ENCODE measurements around the gene DIRAS1. TPM values are rescaled to one million over a fixed set of nuclear protein-coding genes. Genes with fewer than 3 reads are reported as not detected.
"Not testable (repeated sequence)": the region's sequence is repeated elsewhere in the genome, so short reads cannot be mapped to it uniquely, and the experiment has no call there.

The DIRAS1 gene
- total and polyA plus RNA-seq, 3 donors from 2014 or later = 8.1 to 33.1 (median 22.5) TPM

DNA sequence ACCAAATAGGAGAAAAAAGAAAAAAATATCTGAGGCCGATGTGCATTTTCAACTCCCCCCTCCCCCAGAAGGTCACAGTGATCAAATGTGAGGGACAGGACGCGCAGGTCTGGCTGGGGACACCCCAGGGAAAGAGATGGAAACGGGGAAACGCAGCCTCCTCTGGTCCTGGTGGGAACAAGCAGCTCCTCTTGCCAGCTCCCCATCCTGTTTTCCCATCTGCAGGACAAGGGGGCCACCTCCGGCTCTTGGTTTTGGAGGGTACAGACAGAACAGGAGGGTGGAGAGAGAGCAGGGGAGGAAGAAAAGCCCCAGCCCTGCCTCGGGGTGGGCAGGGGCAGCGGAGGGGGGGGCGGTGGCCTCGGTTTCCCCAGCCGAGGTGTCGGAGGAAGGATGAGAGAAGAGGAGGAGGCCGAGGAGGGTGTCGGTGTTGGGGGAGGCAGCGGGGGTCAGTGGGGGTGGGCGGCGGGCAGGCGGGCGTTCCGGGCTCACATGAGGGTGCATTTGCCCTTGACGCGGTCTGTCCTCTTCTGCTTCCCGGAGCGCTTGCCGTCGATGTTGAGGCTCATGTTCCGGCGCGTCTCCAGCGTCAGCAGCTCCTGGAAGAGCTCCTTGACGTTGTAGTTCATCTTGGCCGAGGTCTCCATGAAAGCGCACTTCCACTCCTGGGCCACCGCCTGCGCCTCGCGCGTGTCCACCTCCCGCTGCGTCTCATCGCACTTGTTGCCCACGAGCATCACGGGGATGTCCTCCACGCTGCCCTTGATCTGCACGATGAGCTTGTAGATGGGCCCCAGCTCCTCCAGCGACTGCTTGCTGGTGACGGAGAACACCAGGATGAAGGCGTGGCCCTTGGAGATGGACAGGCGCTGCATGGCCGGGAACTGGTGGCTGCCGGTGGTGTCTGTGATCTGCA, 4.2 kb downstream of the DIRAS1 start:
- whole genome bisulfite sequencing, 2 donors = 69 to 82% methylated on average over 32 to 51 of the region's 51 CpGs
- peaks cover 13% of the 10 kb centered on the region for H3K4me1 ChIP-seq
- H3K27ac ChIP-seq = no peak overlapping the region
- DNase-seq = no peak
- H3K4me3 ChIP-seq = no peak overlapping the region
- TF ChIP-seq POLR2A (IDR thresholded peaks at IDR 0.05) = no peak
- TF ChIP-seq, protein P1, sequence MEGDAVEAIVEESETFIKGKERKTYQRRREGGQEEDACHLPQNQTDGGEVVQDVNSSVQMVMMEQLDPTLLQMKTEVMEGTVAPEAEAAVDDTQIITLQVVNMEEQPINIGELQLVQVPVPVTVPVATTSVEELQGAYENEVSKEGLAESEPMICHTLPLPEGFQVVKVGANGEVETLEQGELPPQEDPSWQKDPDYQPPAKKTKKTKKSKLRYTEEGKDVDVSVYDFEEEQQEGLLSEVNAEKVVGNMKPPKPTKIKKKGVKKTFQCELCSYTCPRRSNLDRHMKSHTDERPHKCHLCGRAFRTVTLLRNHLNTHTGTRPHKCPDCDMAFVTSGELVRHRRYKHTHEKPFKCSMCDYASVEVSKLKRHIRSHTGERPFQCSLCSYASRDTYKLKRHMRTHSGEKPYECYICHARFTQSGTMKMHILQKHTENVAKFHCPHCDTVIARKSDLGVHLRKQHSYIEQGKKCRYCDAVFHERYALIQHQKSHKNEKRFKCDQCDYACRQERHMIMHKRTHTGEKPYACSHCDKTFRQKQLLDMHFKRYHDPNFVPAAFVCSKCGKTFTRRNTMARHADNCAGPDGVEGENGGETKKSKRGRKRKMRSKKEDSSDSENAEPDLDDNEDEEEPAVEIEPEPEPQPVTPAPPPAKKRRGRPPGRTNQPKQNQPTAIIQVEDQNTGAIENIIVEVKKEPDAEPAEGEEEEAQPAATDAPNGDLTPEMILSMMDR (IDR thresholded peaks at IDR 0.05) = no peak
- intact Hi-C loops (cut with DNase I; ENCODE audit: low total_unique reads) = no loop called here
- no peaks in the 10 kb centered on the region for H3K27me3 ChIP-seq
- H3K9me3 ChIP-seq = no peaks in the 10 kb centered on the region
- no peaks in the 10 kb centered on the region for H3K36me3 ChIP-seq (ENCODE audit: low read depth, missing control alignments)

GRCh38 chr19:2716275-2716650, 4.9 kb downstream of the DIRAS1 start:
- Histone ChIP-seq H3K9me3 (no peaks in the 10 kb centered on the region), H3K36me3 (ENCODE audit: low read depth, missing control alignments) (no peaks in the 10 kb centered on the region), H3K4me3 (no peak overlapping the region), H3K27me3 (no peaks in the 10 kb centered on the region), H3K4me1 (peaks cover 13% of the 10 kb centered on the region), H3K27ac (no peak overlapping the region)
- 70 to 93% methylated on average over 2 to 19 of the region's 19 CpGs for WGBS, 2 donors
- intact Hi-C loops (cut with DNase I; ENCODE audit: low total_unique reads) = no loop called here
- no peak for DNase-seq
- TF ChIP-seq POLR2A (IDR thresholded peaks at IDR 0.05) = no peak
- TF ChIP-seq, protein P1 (IDR thresholded peaks at IDR 0.05) = no peak

GRCh38 chr19:2715470-2716274, 5.5 kb downstream of the DIRAS1 start:
- intact Hi-C loops (cut with DNase I; ENCODE audit: low total_unique reads) = no loop called here
- no peaks in the 10 kb centered on the region for H3K36me3 ChIP-seq (ENCODE audit: low read depth, missing control alignments)
- H3K27ac ChIP-seq = no peak overlapping the region
- H3K27me3 ChIP-seq = no peaks in the 10 kb centered on the region
- H3K4me3 ChIP-seq = no peak overlapping the region
- no peaks in the 10 kb centered on the region for H3K9me3 ChIP-seq
- DNase-seq = no peak
- 92% methylated on average over 9 to 12 of the region's 12 CpGs for WGBS, 2 donors
- H3K4me1 ChIP-seq = peaks cover 13% of the 10 kb centered on the region
- TF ChIP-seq POLR2A (IDR thresholded peaks at IDR 0.05) = no peak
- TF ChIP-seq, protein P1 (IDR thresholded peaks at IDR 0.05) = no peak

GRCh38 chr19:2714531-2715269, 6.5 kb downstream of the DIRAS1 start:
- Histone ChIP-seq H3K36me3 (ENCODE audit: low read depth, missing control alignments) (no peaks in the 10 kb centered on the region), H3K4me1 (peaks cover 3% of the 10 kb centered on the region), H3K9me3 (no peaks in the 10 kb centered on the region), H3K4me3 (no peak overlapping the region), H3K27ac (no peak overlapping the region), H3K27me3 (no peaks in the 10 kb centered on the region)
- 92 to 93% methylated on average over 14 to 16 of the region's 16 CpGs for WGBS, 2 donors
- no peak for DNase-seq
- intact Hi-C loops (cut with DNase I; ENCODE audit: low total_unique reads) = no loop called here
- no peak for TF ChIP-seq POLR2A (IDR thresholded peaks at IDR 0.05)
- TF ChIP-seq, protein P1 (IDR thresholded peaks at IDR 0.05) = no peak

- intact Hi-C loops (cut with DNase I; ENCODE audit: low total_unique reads); DNase-seq; H3K36me3 ChIP-seq (ENCODE audit: low read depth, missing control alignments); H3K4me1 ChIP-seq; H3K27me3 ChIP-seq; H3K27ac ChIP-seq; H3K9me3 ChIP-seq; H3K4me3 ChIP-seq: not testable (repeated sequence)
- 65 to 94% methylated on average over 1 of the region's 1 CpG for WGBS, 2 donors
Measured at GRCh38 chr19:2714102-2714501, 7.1 kb downstream of the DIRAS1 start.

GRCh38 chr19:2713170-2713569, 8.0 kb downstream of the DIRAS1 start:
- H3K27ac ChIP-seq; H3K9me3 ChIP-seq; H3K4me1 ChIP-seq; H3K27me3 ChIP-seq; DNase-seq; H3K4me3 ChIP-seq; intact Hi-C loops (cut with DNase I; ENCODE audit: low total_unique reads); H3K36me3 ChIP-seq (ENCODE audit: low read depth, missing control alignments): not testable (repeated sequence)
- WGBS, 2 donors = 91 to 93% methylated on average over 3 of the region's 3 CpGs

All from testis (tissue), 3 donors.